HS-27A (cell line): ENCODE measurements around the gene ULBP3.

ENCODE experiments used
- DNase-seq: peaks from one replicate; pipeline ENCODE4 v3.0.0-alpha.2; 2012; ENCODE audit warnings: low read depth, missing footprints

ULBP3 gene

DNA sequence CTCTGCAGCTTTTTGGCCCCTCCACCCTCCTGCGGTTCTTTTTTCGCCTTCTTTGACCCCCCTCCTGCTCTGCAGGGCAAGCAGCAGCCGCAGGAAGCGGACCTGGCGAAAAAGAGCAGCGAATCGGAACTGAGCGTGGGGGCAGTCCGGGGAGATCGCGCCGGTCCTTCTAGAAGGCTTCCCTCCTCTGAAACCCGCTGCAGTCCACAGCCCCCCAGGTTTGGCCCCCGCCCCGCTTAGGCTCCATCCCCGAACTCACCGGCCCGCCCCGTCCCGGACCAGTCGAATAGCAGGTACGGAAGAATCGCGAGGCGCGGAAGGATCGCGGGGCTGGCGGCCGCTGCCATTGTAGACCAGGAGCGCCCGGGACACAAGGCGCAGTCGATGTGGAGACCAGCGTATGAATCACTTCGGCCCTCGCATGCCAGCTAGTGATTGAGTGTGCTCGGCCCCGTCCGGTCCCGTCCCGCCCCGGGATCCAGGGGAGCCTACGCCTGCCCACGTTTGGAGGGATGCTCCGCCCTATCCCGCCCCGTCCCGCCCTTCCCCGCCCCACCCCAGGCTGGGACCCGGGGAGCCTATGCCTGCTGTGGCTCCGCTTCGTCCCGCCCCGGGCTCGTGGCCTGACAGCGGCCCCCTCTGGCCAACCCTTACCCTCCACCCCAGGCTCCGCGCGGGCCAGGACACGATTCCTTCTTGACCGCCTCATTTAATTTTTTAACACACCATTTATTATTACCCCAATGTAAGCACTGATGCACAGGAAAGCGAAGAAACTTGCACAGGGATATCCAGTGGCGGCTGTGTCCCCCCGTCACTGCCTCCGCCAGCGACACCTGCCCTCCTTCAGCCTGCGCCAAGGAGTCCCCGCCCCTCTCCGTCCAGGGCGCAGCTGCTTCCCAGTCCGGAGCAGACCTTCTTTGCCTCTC, at the start of gene ULBP3:
ULBP3 (minus strand) TSS at position 402 of the 929 bp plus-strand sequence; CDS start at position 347, 55 bp downstream.
- DNase-seq, result peak; percentile 81

DNA sequence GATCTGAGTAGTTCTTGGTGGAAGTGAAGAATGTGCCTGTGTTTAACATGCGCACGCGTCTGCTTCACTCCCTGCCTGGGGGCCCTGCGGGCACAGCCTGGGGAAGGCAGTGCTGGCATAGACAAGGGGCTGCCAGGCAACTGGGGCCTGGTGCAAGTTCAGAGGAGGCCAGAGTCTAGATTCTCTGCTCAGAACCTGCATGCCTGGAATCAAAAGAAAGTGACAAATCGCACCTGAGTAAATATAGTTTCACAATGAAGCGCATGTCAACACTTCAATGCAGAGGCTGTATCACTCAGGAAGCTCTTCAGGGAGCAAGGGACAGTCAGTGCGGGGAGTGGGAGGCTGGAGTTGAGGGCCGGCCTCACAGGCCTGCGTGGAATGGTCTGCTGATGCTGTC, 49.7 kb upstream of the ULBP3 start:
- no peak for DNase-seq

DNA sequence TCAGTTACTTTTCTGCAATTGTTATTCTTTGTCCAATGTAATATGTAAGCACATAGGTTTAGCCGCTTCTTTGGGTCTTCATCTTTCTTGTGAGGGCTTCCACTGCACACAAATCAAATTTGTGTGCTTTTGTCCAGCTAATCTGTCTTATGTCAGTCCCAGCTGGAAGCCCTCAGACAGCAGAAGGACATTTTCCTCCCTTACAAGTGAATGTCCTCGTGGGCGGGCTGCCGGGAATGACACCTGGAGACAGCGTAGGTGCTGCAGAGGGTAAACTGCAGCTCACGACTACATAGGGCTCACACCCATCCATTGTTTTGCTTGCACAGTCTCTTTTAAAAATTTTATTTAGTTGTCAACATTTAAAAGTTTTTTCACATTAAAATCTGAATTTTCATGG, 49.3 kb upstream of the ULBP3 start:
- no peak for DNase-seq

DNA sequence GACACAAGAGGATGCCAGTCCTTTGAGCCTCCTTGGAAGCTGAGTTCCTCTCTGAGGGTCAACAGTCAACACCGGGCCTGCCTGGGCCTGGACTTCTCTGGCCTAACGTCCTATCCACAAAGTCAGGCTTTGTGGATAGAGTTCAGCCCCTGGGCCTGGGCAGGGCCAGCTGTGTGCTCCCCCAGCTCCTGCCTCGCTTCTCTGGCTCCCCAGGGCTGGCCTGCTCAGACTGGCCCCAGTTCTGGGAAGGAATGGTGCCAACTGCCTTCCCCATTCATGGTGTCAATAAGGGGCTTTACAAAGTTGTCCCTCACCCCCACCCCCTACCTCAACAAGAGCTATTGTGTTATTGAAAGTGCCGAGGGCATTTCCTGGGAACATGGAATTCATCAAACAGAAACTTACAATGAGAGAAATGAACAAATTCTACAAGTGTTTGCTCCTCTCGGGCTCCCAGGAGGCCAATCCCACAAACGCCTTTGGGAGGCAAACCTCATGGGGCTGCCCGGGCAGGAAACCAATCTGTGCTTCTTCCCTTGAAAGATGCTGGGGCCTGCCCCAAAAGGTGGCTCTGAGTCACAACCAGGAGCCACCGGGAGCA, 47.4 kb upstream of the ULBP3 start:
- DNase-seq, result no peak

DNA sequence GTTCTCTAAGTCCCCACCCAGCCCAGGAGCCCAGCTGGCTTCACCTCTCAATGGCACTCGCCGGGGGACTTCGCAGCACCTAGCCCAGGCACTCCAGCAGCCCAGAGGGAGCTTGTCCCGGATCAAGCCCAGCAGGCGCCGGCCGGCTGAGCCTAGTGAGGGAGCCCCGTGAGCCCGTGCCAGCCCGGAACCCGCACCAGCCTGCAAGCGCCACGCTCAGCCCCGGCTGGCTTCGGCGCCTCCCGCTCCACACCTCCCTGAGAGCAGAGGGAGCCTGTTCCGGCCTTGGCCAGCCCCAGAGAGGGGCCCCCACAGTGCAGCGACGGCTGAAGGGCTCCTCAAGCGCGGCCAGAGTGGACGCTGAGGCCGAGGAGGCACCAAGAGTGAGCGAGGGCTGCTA, 46.8 kb upstream of the ULBP3 start:
- no peak for DNase-seq

DNA sequence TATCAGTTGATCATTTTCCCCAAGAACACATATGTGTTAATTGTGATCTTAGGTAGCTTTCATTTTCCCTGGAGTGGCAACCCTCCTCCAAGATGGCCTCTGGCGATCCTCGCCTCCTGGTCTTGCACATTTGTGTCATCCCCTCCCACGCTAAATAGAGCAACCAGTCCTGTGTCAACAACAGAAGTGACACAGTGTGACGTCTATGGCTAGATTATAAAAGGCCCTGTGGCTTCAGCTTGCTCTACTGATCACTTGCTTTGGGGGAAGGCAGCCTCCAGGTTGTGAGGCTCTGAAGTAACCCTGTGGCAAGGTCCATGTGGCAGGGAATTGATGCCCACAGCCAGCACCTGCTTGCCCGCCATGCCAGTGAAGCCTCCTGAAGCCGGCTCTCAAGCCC, 43.3 kb upstream of the ULBP3 start:
- DNase-seq, result no peak

DNA sequence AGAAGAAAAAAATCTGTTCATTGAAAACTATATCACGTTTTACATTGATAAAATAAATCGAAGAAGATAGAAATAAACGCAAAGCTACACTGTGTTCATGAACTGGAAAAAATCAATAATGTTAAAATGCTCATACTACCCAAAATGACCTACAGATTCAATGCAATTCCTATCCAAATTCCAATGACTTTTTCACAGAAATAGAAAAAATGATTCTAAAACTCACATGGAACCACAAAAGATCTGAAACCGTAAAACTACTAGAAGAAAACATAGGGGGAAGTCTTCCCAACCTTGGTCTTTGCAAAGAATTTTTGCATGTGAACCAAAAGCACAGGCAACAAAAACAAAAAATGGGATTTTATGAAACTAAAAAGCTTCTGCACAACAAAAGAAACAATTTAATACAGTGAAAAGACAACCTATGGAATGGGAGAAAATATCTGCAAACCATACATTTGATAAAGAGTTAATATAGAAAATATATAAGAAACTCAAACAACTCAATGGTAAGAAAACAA, 33.9 kb upstream of the ULBP3 start:
- DNase-seq, result no peak

DNA sequence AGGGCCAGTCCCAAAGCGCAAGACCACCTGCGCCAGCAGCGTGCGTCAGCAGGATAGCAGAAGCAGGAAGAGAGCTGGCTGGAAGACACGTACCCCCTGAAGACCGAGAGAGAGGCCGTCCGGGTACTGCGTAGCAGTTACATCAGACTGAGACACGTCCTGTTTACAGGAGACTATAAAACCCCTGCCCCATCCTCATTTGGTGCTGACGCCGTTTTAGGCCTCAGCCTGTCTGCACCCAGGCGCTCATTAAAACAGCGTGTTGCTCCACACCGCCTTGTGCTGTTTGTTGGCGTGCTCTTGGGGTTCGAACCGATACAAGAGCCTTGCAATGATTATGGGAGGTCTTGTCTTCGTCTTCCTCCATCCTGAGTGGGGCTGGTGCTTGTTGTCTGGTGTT, 31.8 kb upstream of the ULBP3 start:
- DNase-seq, result no peak

DNA sequence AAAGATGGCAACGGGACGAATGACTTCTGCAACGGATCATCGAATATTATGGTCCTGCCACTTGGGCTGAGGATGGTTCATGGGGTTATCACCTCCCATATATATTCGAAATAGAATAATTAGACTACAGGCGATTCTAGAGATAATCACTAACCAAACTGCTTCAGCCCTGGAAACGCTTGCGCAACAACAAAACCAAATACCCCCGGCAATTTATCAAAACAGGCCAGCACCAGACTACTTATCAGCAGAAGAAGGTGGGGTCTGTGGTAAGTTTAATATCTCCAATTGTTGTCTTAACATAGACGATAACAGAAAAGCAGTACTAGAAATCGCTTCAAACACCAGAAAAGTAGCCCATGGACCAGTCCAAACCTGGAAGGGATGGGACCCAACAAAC, 31.0 kb upstream of the ULBP3 start:
- no peak for DNase-seq

DNA sequence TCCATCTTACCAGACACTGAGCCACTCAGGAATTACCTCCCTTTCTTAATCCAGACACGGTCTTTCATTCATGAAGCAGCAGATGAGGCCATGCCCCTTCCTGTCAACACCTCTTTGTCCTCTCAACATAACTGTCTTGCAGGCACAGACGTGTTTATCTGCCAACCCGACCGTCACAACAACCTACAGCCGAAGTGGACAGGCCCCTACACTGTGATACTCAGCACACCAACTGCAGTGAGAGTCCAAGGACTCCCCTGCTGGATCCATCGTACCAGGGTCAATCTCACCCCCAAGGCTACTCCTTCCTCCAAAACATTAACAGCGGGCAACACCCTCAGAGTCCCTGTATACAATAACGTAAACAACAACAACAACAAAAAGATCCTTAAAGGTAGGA, 30.6 kb upstream of the ULBP3 start:
- no peak for DNase-seq

DNA sequence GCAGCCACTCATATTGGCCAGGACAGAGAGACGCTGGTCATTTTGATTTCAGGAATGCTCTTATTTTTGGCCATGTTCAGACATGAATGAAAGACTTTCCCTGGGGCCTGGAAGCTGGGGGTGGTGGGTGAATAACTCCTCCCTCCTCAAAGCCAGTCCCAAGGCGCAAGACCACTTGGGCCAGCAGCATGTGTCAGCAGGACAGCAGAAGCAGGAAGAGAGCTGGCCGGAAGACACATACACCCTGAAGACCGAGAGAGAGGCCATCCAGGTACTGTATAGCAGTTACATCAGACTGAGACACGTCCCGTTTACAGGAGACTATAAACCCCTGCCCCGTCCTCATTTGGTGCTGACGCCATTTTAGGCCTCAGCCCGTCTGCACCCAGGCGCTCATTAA, 29.2 kb upstream of the ULBP3 start:
- DNase-seq, result no peak

DNA sequence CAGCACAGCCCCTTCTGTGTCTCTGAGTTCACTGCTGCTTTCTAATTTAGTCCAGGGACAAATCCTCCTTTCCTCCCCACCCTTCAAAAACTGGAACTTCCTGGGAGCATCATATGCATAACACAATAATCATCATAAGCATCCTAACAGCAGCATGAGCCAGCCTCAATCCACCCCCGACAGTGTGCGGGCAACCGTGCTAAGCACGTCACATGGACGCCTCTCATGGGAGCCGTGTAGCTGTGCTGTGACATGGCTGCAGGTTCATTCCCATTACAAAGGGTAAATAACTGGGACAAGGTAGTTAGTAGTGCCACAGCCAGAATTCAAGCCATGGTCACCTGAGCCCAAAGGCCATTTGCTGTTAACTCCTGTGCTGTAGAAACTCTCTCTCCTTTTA, 24.5 kb upstream of the ULBP3 start:
- no peak for DNase-seq

DNA sequence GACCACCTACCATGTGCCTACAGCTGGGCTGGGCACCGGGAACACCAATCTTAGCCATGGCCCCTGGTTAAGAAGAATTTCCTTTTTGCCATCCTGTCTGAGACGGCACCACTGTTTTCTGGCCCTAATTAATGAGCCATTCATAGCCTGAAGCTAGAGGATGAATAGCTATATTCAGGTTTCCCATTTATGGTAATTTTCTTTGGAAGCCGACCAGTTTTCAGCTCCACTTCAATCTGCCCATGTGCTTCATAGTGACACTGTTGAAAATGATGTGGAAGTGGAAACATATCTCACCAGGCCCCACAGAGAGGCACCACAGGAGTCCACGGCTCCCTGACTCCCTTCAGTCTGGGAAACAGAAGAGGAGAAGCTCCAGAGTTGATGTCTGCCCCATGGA, 22.6 kb upstream of the ULBP3 start:
- DNase-seq, result no peak

DNA sequence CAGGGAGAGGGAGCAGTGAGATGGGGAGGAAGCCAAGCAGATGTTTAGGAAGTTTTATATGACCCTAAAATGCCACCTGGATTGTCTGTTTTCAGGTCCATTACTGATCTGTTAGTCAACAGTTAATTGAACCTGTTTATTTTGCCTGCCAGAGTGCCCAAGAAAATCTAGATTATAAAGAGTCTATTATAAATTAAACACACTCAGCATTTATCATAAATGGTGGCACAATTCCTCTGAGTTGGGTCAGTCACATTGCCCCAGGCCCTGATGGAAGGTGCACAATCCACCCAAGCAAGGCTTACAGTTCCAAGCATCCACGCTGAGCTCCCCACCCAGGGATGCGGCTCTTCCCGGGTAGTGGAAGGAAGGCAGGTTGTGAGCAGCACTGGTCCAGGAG, 21.4 kb upstream of the ULBP3 start:
- DNase-seq, result no peak

DNA sequence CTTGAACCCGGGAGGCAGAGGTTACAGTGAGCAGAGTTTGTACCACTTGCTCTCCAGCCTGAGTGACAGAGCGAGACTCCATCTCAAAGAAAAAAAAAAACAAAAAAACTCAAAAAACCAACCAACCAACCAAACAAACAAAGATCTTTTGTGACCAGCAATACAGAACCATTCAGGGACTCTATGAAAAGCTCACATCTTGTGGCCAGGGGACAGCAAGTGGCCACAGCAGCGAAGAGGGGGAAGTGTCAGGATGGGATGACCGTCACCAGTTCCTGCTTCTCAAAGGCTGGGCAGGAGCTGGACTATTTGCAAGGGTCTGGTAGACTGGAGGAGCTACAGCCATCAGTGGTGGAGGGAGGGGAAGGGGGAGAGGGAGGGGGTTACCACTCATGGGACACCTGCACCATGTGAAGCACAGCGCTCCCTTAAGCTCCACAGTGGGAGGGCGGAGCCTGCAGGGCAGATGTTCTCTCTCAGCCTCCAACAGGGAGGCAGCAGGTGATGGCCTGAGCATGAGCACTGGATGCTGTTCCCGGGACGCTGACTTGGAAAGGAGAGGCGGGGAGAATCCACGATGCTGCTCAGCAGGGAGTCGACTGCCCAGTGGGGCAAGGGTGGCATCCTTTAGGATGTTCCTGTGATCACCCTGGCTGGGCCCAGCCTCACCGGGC, 19.7 kb upstream of the ULBP3 start:
- DNase-seq, result no peak

DNA sequence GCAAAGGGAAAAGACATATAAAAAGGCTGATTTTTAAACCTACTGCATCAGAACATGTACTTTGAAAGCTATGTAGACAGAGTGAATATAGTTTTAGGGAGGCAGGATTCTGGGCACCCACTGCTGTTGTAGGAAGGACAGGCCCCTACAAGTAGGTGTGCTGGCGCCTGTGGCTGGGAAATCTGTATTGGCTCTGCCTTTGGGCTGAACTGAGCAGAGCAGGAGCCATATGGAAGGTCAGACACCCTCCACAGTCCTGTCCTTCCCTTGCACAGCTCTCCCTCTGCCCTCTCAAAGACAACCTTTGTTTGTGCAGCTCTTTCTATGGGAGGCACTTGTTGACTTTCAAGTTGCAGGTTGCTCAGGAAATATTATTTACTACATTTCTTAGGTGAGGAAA, 18.4 kb upstream of the ULBP3 start:
- DNase-seq, result no peak

DNA sequence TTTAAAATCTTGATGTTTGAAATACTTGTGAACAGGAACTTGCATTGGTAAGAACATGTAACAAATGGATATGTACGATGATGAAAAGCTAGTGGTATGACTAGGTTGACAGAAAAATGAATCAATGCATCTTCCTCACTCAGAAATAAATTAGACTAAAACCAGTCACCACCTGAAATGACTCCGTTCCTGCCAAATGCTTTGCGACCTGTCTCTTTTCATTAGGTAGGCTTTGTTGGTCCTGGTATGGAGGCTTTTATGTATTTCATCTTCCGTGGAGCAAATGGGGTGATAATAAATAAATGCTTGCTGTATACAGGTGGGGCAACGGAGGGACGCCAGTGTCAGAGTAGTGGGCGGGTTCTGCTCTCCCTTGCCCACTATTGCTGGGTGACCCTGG, 17.1 kb upstream of the ULBP3 start:
- no peak for DNase-seq

DNA sequence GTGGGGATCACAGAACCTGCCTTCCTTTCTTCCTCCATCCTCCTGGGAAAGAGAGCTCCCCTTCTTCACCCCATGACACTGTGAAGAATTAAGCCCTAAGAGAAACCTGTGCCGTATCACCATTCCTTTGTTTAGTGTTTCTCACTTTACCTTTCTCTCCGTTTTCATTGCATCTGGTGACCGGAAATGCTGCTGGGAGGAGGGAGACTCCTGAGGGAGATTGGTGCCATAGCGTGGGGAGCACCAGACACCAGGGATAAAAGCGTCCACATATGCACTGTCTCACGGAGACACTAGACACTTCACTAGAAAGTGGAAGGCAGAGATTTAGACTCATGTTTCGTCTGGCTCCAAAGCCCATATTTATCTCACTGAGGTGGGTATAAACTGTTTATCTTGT, 15.5 kb upstream of the ULBP3 start:
- DNase-seq, result no peak

DNA sequence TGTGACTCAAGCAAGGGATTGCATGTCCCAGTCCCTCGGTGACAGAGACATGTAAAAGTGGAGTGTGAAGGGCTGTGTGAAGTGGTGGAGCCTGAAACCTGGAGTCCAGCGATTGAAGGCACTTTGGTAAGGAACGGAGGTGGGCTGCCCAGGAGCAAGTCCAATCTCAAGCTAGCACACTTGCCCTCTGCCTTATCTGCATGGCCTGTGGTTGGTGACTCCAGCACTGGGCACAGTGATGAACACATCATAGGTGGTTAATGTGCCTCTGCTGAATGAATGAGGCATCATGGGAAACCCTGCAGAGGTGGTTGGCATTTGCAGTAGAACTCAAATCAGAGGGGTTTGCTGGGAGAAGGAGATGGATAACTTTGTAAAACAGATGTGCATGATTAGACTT, 14.9 kb upstream of the ULBP3 start:
- no peak for DNase-seq

DNA sequence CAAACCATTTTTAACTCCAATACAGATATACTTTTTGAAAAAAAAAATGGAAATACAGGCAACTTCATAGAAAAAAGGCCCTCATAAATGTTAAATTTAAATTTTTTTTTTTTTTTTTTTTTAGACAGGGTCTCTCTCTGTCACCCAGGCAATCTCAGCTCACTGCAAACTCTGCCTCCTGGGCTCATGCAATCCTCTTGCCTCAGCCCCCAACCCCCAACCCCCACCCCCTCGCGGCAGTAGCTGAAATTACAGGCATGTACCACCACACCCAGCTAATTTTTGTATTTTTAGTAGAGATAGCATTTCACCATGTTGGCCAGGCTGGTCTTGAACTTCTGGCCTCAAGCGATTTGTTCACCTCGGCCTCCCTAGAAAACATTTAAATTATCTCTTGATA, 12.8 kb upstream of the ULBP3 start:
- no peak for DNase-seq

DNA sequence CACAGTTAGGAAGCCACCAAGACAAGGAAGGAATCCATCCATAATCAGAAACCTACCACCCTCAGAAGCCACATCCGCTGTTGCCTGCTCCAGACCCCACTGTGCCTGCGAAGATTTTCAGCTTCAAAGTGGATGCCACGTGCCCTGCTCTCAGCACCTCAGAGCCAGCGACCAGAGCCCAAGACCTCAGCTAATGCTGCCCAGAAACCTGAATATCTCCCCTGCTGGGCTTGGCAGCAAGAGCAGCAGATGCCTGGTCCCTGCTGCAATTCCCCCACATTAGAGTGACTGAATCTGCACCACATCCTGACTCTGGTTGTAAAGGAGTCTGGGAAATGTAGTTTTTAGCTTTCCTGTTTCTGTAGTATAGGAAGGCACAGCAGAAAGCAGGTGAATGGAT, 10.7 kb upstream of the ULBP3 start:
- no peak for DNase-seq

DNA sequence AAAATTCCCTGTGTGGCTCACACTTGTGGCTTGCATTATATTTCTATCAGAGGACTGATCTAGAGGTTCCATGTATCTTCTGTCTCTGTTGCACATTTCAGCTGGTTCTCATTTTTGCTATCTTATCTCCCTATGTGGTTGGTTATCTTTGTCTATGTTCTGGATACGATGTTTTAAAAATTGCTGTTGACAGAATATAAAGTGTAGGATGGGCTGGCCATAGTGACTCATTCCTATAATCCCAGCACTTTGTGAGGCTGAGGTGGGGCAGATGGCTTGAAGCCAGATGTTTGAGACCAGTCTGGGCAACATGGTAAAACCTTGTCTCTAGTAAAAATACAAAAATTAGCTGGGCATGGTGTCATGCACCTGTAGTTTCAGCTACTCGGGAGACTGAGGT, 9.9 kb upstream of the ULBP3 start:
- no peak for DNase-seq
